NCI-H146 treated with DMSO at 0.1 percent for 48 hours (cell line): ENCODE results near the gene AGMO.
"Not testable (repeated sequence)": the region's sequence is repeated elsewhere in the genome, so short reads cannot be mapped to it uniquely, and the experiment has no call there.

Experiments
- DNase-seq: peaks from one replicate; lab custom pipeline; 2025; ENCODE audit not compliant: unreplicated experiment; lab: John Stamatoyannopoulos, UW

Gene AGMO

GRCh38 chr7:15330943-15331342 lies 230.9 kb downstream of the AGMO start:
- peak; percentile 12 for DNase-seq

DNA sequence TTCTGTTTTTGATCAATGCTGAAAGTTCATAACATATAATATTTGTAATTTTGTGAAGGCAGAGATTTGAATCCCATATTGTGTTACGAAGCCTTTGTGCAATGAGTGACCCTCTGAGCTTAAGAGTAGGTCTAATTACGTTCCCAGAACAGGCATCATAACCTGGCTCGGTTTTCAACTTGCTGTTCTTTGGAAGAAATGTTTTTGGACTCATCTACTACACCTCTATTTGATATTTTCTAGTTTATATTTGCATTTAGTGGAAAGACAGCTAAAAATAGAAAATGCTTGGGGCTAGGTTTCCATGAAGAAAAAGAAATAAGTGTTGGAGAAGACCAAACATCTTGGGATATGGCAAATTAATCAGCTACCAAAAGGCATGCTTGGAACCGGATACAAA lies 234.8 kb downstream of the AGMO start:
- DNase-seq, result no peak

GRCh38 chr7:15326044-15326644 lies 235.7 kb downstream of the AGMO start:
- peak; percentile 75 for DNase-seq

DNA sequence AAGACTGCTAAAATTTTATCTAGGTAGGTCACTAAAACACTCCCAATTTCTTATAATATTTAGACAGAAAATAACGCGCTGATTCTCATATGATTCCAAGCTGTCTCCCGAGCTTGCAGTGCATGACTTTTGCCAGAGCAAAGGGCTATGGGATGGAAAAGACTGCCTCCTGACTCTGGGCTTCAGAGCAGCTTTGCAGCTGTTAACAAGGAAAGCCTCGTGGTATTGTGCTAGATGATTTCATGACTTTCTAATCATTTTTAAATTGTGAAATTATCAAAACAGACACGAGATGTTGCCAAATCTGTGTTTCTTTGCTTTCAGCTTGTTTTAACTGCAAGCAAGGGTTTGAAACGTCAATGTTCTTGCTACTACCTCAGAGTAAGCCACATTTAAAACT lies 238.3 kb downstream of the AGMO start:
- no peak for DNase-seq

GRCh38 chr7:15317215-15317614 lies 244.6 kb downstream of the AGMO start:
- no peak for DNase-seq

- no peak for DNase-seq
Measured at GRCh38 chr7:15315678-15316077, 246.1 kb downstream of the AGMO start.

- DNase-seq, result no peak
Measured at GRCh38 chr7:15314922-15315321, 246.9 kb downstream of the AGMO start.

DNA sequence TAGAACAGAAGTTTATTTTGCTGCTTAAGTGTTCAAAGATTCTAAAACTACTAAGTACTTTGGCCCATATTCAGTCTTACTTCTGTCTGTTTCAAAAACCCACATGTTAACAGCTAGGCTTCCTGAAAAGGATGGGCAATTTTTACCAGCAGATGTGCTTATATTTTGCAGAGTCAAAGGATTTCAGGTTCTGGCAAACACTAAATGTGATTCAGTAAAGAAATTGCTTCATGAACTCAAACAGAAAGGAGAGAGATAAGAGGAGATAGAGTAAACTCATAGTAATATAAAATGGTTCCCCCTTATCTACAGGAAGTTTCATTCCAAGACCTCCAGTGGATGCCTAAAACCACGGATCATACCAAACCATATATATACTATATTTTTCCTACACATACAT lies 248.5 kb downstream of the AGMO start:
- DNase-seq, result no peak

- no peak for DNase-seq
Measured at GRCh38 chr7:15309872-15310271, 251.9 kb downstream of the AGMO start.

DNA sequence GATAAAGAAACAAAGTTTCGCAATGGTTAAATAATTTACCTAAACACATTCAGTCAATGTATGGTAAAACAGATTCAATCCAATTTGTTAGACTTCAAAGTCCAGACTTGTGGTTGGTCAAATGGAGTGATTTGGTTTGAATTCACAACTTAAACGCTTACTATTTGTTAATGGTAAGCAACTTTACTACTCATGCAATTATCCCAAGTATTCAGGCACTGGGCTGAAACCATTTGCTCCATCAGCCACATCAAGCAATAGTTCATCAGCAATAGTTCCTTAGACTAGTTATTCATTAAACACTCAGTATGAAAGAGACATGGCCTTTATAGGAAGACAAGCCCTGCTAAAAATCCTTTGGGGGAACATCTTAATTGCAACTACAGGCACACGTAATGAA lies 253.0 kb downstream of the AGMO start:
- no peak for DNase-seq

- DNase-seq, result no peak
Measured at GRCh38 chr7:15306296-15306695, 255.5 kb downstream of the AGMO start.

DNA sequence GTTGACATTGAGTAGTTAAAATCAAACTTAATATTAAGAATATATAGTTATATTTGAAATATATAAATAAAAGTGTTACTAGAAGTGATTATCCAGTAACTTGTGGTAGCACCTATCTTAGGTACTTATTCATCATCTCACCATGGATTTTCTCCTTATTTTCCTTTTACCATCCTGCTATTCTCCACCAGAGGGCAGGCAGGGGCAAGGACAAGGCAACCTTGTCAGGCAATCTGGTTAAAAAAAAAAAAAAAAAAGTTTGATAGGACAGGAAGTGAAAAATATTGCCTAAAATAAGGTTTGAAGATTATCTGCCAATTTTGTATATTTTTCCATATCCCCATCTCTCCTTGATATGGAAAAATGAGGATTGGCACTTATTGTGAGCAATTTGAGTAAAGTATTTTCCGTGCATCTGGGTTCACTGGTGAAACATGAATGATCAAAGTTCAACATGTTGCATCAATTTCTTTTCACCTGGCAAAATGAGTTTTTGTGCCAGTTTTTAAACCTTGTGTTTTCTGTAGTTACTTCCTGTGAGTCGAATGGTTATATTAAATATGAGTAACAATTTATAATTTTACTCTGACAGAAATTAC lies 256.7 kb downstream of the AGMO start:
- DNase-seq, result peak; percentile 9

DNA sequence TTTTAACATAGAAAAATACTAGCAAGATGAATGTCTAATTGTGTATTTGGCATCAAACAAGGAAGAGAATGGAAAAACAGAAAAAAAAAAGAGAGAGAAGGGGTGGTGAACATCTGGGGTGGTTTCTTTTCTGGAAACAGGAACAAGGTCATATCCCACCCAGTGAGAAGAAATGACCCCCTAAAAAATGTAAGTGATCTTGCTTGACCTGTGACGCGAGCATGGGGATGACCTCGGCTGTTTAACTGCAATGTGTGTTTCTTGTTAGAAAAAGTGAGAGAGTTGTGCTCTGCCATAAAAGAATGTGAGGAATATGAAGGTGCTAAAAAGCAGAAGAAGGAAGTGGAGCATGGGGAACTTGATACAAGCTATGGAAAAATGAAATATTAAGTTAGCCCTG lies 258.5 kb downstream of the AGMO start:
- no peak for DNase-seq

- DNase-seq, result not testable (repeated sequence)
Measured at GRCh38 chr7:15300986-15301385, 260.8 kb downstream of the AGMO start.

- DNase-seq, result no peak
Measured at GRCh38 chr7:15292138-15292537, 269.7 kb downstream of the AGMO start.

- DNase-seq, result no peak
Measured at GRCh38 chr7:15291699-15292098, 270.1 kb downstream of the AGMO start.

- no peak for DNase-seq
Measured at GRCh38 chr7:15288741-15289140, 273.1 kb downstream of the AGMO start.

GRCh38 chr7:15284396-15284795 lies 277.4 kb downstream of the AGMO start:
- no peak for DNase-seq

GRCh38 chr7:15280078-15280733 lies 281.6 kb downstream of the AGMO start:
- DNase-seq, result no peak

DNA sequence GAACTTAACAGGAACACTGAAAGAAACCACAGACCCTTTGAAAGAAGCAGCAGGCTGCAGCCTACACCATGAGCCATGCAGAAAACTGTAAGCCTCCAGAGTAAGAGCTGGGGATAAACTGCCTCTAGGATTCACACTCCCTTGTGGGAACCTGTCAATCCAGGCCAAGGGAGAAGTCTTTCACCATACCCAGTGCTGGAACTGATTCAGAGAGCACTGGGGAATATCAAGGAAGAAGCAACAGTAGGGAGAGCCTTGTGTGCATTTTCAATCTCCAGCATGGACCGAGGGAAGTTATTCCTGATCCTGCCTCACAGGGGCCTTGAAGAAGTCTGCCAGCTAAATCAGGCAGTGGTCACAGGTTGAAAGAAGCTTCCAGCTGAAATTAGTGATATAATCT lies 282.2 kb downstream of the AGMO start:
- DNase-seq, result no peak

GRCh38 chr7:15257689-15258088 lies 304.1 kb downstream of the AGMO start:
- DNase-seq, result no peak

- DNase-seq, result no peak
Measured at GRCh38 chr7:15252181-15252580, 309.6 kb downstream of the AGMO start.

GRCh38 chr7:15248514-15248913 lies 313.3 kb downstream of the AGMO start:
- no peak for DNase-seq
